SHP77 treated with DMSO at 0.1 percent for 48 hours (cell line): ENCODE data around the gene TMEM135.
A peak's percentile ranks its signal among the peaks of the same experiment; 100 is the strongest.
"Not testable (repeated sequence)": the region's sequence is repeated elsewhere in the genome, so short reads cannot be mapped to it uniquely, and the experiment has no call there.

ENCODE experiments used
- DNase-seq: peaks from one replicate; lab custom pipeline; 2025; lab: John Stamatoyannopoulos, UW

Gene TMEM135

DNA sequence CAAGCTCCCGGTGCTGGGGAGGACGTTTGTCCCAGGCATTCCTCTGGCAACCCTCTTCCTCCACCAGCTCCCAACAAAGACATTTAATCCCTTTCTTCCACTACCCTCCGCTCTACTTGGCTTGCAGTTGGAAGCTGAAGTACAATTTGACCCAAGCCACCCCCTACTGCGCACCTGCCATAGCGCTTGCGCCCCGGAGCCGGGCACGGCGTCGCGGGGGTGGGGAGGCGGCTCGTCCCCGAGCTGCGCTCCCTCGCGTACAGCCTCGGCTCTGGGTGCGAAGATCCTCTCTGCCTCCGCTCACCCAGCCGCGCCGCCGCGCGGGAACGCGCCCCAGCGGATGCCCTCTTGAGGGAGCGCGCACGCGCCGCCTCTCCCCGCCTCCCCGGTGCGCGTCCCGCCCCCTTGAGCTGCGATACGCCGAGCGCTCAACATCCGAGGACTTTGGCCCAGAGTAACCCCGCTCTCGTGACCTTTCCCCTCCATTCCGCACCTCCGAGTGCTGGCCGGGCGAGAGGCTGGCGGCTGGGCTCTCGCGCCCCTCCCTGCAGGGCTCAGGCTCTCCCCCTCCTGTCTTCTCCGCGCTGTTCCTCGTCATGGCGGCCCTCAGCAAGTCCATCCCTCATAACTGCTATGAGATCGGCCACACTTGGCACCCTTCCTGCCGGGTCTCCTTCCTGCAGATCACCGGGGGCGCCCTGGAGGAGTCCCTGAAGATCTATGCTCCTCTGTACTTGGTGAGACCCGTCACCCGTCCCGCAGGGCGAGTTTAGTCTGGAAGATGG lies at the start of gene TMEM135:
TSS of gene TMEM135 (plus strand) at position 485 of the 785 bp plus-strand sequence. CDS start at position 597, 112 bp downstream.
- peak; percentile 83 for DNase-seq

- no peak for DNase-seq
Measured at GRCh38 chr11:86988351-86988881, 49.3 kb upstream of the TMEM135 start.

- no peak for DNase-seq
Measured at GRCh38 chr11:86990031-86990430, 47.7 kb upstream of the TMEM135 start.

- DNase-seq = no peak
Measured at GRCh38 chr11:86990515-86990914, 47.2 kb upstream of the TMEM135 start.

DNA sequence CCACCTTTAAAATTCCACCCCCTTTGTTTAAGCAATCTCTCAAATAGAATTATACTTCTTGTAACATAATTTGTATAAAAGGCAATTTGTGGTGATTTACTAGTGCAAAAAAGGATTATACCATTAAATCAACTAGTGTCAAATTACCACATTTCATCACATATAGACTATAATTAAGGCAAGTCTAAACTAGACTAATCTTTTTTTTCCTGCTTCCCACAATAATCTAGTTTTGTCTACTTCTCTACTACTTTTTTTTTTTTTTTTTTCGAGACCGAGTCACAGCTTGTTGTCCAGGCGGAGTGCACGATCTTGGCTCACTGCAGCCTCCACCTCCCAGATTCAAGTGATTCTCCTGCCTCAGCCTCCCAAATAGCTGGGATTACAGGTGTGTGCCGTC lies 46.4 kb upstream of the TMEM135 start:
- no peak for DNase-seq

GRCh38 chr11:86992340-86992739 lies 45.4 kb upstream of the TMEM135 start:
- not testable (repeated sequence) for DNase-seq

DNA sequence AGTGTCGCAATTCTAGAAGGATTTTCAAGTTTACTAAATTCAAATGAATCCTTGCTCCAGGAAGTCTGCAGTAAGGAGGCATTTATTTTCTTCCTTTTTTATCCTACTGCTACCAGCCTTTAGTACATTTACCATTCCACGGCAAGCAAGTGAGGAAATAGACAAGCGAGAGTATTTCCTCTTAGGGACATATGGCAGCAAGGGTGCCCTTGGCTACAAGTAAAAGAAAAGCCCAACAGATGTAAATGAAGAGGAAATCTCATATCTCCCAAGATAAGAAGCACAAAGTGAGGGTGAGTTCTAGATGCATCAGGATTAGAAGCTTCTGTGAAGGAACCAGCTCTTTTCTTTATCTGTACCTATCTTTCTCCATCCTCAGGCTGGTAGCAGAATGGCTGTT lies 44.7 kb upstream of the TMEM135 start:
- no peak for DNase-seq

GRCh38 chr11:86996953-86997570 lies 40.7 kb upstream of the TMEM135 start:
- DNase-seq = no peak

DNA sequence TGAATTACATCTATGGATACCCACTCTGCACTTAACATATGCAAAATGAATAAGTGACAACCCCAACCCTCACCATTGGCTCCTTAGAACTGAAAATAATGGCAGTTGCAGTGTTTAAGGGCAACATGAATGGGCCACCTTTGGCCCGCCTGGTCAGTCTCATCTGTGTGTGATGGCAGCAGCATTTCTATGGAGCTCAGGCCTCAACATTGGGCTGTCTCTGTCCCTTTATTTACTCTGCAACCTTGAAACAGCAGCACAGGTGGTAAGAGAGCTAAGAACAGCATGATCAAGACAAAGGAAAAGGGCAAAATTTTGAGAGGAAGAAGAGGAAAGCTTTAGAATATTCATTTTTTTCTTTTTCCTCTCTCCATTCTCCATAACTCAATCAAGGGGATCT lies 38.3 kb upstream of the TMEM135 start:
- no peak for DNase-seq

DNA sequence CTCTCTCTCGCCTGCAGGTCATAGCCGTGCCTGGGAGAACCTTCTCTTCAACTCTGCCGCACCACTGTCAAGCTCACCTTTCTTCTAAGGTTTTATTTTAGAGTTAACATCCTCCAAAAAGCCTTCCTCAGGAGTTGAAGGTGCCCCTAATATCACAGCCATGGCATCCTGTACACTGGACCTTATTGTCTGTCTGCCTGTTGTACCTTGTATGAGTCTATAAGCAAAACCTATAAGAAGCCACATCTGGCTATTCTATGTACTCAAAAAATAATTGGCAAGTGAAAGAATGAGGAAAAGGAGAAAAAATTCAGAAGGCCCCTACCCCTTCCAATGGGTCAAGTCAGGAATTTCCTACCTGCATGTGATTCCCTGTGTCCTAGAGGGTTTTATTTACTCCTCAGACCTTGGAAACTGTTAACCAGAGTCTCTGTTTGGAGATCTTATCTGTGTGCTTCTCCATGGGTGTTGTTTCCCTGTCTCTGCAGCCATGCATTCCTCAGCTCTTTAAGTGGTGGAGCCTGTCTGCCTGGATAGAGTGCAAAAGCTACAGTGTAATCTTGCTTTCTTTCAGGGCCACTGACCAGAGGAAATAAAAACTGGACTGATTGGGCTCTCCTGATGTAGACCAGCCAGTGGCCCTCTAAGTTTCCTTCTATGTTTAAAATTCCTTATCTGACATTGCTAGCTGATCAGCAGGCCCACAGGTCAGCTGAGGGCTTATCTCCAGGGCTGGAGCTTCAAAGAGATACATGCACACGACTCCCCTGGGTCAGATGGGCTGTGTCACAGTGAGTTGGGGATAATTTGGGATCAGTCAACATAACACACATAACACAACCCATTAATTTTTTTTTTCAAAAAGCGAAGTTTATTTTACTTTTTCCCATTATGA lies 37.6 kb upstream of the TMEM135 start:
- no peak for DNase-seq

- DNase-seq = no peak
Measured at GRCh38 chr11:87002918-87003317, 34.8 kb upstream of the TMEM135 start.

DNA sequence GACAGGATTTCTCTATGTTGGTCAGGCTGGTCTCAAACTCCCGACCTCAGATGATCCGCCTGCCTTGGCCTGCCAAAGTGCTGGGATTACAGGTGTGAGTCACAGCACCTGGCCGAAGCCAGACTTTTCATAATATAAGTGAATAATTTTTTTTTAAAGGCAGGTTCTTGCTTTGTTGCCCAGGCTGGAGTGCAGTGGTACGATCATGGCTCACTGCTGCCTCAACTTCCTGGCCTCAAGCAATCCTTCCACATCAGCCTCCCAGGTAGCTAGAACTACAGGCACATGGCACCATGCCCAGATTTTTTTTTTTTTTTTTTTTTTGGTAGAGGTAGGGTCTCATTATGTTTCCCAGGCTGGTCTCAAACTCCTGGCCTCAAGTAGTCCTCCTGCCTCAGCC lies 33.5 kb upstream of the TMEM135 start:
- not testable (repeated sequence) for DNase-seq

GRCh38 chr11:87005569-87005921 lies 32.2 kb upstream of the TMEM135 start:
- DNase-seq = no peak

- DNase-seq = no peak
Measured at GRCh38 chr11:87006035-87006434, 31.7 kb upstream of the TMEM135 start.

DNA sequence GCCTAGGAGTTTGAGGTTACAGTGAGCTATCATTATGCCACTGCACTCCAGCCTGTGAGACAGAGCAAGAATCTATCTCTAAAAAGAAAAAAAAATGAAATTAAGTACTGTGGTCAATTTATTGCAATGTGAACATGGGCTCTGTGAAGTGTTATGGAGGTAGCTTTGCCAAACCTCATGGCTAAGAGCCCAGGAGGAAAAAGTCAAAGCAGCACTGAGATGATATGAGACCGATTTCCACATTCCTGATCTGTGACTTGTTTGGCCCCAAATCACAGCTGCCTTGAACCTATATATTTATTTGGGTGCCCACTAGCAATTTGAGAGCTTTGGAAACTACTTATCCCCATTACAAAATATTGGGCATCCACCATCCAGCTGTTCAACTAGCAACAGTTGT lies 29.8 kb upstream of the TMEM135 start:
- DNase-seq = no peak

GRCh38 chr11:87012089-87012488 lies 25.6 kb upstream of the TMEM135 start:
- DNase-seq = no peak

DNA sequence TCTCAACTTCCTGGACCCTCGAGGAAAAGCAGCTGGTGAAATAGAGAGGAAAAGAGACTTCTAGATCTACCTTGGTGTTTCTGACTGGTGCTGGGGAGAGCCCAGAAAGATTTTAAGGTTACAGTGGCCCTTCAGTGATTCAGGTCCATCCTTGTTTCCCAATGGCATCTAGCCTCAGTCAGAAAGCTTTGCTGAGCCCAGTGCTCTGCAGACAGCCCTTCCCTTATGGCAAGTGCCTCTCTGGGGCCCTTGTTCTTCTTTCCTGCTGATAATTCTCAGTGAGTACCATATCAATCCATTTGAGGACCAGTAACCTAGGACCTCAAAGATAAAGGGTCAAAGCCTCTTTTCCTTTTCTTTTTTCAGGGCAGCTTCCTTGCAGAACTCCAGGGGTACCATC lies 25.1 kb upstream of the TMEM135 start:
- DNase-seq = no peak

- no peak for DNase-seq
Measured at GRCh38 chr11:87013912-87014825, 23.6 kb upstream of the TMEM135 start.

DNA sequence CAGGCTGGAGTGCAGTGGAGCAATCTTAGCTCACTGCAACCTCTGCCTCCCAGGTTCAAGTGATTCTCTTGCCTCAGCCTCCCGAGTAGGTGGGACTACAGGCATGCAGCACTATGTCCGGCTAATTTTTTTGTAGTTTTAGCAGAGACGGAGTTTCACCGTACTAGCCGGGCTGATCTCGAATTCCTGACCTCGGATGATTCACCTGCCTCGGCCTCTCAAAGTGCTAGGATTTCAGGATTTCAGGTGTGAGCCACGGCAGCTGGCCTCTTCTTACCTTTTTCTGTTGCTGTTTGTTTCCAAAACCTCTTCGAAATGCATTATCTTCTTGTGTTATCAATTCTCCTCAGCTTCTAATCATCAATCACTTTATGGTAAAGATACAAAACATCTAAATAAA lies 22.1 kb upstream of the TMEM135 start:
- DNase-seq = no peak

DNA sequence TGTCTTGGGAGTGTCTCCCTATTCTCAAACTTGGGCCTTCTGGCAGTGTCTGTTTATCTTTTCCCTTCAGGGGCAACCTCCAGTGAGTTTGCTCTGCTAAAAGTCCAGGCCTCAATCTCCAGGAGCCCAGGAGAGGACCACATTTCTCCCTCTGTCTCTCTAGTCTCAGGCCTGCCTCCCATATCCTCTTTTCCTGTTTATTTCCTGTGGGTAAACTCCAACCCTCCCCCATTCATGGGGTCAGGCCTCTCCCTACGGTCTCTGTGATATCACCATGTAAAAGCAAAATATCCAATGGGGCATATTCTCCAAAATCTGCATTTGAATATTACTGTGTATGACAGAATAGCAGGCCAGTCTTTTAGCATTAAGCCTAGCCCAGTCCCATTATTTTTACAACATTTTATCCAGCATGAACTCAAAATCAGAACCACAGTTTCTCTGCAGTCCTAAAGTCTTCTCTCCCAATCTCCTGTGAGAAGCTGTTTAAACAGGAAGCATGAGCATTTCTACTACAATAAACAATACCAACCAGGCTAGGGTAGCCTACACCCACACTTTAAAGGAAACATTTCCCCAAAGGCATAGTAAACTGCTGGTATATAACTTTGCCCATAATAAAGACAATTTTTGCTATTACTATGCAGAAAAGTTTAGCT lies 18.0 kb upstream of the TMEM135 start:
- DNase-seq = no peak

DNA sequence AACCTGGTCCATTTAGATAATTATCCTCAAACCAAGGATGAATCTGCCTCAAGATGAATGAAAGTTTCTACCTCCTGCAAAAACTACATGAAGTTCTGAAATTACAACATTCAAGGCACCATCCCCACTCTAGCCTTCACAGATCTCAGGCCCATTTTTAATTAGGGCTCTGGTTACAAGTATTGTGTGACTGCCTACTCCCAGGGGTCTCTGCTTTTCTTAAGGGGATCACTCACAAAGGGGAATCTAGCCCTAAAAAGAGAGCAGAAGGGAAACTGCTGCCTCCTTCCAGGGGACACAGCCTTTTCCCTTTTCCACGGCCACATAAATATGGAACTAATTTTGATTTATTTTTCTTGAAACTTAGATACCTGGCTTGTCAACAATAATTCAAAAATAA lies 17.4 kb upstream of the TMEM135 start:
- no peak for DNase-seq
